Right forelimb (tissue), 1 donor: ENCODE measurements around the gene PERP.
"Not testable (repeated sequence)": the region's sequence is repeated elsewhere in the genome, so short reads cannot be mapped to it uniquely, and the experiment has no call there.

Experiments used
- DNase-seq: peaks from one replicate; pipeline ENCODE4 v3.0.0-alpha.2; 2018

PERP gene

DNA sequence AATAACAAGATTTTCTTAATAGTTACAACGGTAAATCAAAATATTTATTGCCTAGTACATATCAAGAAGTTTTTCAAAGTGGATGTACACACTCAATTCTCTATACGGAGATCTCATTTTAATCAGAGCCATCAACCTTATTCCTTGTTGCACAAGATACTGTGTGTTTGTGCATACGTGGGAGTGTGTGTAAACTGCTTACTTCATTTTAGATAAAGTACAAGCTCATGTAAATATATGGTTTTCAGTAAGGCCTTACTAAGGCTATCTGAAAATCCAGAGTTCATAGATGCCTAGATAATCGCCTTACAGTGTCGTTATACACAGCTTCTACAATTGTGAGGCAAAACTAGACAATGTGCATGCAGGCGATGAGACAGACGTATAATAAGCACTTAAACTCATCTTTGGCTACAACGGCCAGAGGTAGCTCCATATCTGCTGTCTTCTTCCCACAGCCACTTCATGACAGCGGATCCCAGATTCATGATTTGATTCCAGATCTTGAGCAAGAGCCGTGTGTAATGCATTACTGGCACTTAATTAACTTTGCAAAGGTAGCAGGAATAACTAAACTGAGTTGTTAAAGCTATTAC lies 2.5 kb downstream of the PERP start:
- no peak for DNase-seq

DNA sequence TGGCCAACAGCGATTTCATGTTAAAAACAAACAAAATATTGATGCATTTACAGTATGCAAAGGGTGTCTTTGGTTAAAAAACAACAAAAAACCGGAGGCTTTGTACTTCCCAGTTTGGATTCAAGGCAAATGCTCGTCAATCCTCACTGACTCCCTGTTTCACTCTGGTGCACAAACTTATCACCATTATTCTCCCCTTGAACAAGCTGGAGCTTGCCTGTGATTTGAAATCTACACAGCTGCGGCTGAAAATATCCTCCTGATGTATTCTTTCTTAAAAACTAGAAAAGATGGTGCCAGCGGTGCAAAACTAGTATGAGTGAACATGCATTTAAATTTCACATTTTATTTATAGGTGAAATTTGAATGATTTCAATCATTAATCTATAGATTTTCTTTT lies 3.3 kb downstream of the PERP start:
- DNase-seq = no peak

DNA sequence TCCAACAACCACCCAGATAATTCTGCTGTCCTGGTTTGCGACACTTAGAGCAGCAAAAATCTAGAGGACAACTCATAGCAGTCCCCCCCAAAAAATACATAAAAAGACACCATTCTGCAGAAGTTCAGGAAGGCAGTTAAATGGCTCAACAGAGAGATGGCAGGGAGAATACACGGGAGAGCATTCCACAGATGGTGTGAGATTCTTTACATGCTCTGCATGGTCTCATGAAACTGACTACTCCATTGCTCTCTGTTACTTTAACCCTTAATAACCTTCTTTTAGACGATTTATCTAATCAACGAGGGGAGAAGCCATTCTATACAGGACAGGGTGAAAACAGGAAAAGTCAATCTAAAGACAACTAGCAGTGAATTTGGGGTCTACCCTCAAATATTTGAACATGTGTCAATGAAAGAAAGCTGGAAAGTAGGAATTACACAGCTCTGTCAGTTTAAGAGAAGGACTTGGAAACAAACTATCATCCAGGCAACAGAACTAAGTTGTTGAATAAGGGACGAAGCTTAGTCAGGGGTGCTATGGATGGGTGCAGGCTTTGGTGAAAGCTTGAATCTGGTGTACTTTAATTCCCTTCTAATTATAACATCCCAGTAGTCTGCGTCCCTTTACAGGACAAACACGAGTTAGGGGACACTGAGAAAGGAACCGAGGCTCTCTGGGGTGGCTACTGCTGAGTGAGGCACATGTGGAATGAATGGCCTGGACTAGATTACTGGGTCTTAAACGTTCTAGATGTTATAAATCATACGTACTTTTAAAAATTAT lies 5.1 kb downstream of the PERP start:
- no peak for DNase-seq

DNA sequence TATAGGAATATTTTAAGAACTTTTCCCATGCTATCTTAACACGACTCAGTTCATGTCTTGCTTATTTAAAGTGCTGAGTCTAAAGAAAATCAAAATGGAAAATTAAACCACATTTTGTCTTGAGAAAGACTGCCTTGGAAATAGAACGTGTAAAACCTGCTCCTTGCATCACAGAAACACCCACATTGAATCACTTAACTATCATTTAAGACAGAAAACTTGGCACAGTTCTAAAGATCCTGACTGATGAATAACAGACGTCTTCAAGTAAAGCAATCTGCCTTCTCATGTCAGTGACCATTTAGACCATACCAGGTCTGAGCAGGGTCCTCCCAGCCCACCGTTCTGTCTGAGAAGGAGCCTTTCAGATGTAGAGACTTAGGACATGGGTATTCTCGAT lies 7.4 kb downstream of the PERP start:
- no peak for DNase-seq

DNA sequence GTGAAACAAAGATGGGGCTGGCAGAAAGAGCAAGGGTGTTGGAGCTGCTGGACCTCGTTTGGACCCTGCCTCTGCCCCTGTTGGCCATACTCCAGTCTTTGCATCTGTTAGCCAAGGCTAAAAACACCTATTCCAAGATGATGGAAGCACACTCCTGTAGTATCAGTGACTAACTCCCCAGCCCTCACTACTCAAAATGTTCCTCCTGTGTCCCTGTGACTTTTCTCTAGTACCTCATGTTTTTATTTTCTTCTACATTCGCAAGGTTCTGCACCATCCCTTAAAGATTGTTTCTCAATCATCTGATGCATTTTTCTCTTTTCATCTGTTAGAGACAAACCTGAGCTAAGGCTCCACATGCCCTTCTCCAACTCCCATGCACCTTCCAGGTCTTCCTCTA lies 8.9 kb downstream of the PERP start:
- DNase-seq = no peak

DNA sequence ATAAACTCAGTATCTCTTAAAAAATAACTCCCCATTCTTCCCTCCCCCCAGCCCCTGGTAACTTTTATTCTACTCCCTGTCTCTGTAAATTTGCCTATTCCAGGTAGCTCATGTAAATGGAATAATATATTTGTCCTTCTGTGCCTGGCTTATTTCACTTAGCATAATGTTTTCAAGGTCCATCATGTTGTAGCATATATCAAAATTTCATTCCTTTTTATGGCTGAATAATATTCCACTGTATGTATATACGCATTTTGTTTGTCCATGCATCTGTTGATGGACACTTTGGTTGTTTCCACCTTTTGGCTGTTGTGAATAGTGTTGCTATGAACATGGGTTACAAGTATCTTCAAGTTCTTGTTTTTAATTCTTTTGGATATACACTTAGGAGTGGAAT lies 13.0 kb downstream of the PERP start:
- no peak for DNase-seq

DNA sequence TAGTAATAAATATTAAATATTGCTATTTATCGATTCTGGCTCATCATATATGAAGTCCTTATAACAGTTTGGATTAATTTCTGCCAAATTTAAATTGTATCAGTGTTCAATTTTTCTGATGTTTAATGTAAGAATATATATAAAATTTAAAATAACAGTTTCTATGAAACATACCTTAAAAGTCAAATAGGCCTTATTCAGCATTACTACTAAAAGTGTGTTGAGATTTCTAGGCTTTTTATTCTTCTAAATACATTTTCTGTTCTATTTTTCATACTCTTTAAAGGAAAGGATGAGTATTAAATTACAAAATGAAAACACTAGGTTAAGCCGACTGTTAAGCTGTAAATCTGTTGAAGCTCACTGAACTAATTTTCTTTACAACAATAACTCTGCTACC lies 13.6 kb downstream of the PERP start:
- no peak for DNase-seq

DNA sequence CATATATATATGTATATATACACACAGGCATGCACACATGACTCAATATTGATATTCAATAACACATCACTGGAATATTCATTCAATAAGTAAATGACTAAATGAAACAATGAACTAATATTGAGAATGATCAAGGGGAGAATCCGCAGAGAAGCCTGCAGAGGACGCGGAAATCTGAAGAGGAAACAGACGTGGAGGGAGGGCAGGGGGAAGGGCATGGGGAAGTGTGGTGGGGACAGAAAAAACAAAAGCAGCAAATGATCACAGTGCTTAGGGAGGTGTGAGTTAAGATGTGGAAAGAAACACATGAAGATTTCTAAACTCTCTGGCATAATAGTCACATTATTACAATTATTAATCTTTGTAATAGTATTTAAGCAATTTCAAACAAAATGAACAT lies 14.5 kb downstream of the PERP start:
- no peak for DNase-seq

DNA sequence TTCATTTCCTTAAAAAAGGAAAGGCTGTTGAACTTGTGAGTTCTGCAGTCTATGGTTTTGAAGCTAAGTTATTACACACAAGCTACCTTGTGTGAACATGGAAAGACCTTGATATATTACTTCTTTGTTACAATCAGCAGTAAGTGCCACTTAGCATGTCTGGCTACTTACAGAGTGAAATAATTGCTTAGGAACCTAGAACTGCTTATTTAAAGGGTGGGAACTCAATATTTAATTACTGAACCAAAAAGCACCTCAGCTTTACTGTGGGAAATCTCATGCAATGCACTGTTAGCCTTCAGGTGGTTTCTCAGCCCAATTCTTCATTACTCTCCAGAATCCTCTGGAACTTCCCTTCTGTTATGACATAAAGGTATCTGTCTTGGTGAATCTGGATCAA lies 17.9 kb downstream of the PERP start:
- DNase-seq = no peak

DNA sequence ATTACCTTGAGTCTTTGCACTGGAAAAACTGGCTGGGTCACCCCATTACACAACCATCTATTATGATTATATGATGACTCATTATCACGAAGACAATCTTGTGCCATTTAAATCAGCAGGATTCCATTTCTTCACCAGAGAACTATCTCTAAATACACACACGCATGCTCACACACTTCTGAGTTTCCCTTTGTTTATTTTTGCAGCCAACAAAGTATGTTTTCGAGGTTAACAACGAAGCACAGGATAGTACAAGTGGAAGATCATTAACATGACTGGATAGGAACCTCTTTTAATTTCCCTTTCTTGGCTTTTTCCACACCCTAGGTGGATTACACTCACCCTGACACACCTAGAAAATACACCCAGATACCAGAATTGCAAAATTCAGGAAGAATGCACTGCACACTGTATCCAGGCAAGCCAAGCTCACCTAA lies 18.9 kb downstream of the PERP start:
- no peak for DNase-seq

DNA sequence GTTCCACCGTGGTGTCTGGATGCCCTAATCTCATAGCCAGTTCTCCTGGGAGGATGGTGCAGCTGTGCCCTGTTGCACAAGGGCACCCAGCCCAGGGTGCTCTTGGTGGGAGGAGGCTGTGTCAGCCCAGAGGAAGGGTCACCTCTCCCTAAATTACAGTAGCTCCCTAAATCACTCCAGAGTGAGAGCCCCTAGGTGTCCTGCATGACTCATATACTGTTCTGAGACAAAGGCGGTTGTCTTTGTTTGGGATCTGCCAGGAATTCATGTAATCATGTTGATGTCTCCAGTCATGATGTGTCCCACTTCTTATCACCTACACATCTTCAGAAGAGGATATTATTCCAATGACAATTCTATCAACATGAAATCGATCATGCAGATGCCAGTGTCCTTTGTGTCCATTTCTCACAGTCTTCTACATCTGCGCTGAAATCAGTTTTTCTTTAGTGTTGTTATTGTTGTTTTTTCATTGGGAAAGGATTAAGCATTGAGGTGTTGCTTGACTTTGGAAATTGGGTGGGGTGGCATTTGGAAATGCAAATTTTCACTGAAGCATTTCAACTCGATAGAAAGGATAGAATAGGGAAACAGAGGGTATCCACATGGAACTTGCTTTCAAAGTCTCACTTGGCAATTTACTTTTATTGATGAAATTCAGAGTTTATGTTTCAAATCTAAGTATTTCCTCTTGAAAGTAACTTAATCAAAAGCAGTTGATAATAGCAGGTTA lies 19.5 kb downstream of the PERP start:
- no peak for DNase-seq

DNA sequence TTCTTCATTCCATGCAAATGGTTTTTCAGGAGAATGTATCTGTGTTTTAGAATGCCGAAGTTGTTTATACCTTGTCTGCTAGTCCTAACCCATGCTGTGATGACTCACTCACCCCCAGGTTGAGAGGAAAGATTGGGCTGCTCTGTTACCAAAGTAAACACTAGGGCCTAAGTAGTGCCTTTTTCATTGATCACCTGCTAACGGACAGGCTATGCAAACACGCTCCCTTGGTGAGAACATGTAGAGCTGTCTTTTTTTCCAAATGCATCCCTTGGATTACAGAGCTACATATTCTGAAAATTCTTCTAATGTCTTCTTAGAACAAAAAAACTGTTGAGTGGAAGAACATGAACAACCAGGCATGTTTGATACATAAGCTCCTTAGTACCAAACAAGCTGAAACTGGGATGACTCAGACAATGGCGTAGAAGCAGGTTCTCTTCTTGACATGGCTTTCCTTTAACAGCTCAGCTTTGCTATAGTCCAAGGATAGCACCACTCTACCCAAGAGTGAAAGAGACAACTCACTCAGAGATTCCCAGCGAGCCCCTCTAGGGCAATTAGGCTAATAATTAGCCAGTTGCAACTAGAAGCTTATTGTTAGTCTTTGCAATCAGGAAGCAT lies 20.5 kb downstream of the PERP start:
- DNase-seq = no peak

DNA sequence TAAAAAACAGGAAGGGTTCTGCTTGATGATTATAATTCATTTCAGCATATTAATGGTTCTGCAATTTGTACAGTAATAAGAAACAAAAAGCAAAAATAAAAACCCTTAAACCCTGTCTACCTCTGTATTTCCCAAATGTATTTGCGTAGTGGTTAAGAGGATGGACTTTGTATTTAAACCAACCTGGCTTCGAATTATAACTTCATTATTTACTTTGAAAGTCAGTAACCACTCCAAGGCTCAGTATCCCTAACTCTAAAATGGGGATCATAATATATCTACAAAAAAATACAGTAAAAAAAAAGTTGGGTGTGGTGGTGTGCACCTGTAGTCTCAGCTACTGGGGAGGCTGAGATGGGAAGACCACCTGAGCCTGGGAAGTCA lies 21.4 kb downstream of the PERP start:
- DNase-seq = no peak

DNA sequence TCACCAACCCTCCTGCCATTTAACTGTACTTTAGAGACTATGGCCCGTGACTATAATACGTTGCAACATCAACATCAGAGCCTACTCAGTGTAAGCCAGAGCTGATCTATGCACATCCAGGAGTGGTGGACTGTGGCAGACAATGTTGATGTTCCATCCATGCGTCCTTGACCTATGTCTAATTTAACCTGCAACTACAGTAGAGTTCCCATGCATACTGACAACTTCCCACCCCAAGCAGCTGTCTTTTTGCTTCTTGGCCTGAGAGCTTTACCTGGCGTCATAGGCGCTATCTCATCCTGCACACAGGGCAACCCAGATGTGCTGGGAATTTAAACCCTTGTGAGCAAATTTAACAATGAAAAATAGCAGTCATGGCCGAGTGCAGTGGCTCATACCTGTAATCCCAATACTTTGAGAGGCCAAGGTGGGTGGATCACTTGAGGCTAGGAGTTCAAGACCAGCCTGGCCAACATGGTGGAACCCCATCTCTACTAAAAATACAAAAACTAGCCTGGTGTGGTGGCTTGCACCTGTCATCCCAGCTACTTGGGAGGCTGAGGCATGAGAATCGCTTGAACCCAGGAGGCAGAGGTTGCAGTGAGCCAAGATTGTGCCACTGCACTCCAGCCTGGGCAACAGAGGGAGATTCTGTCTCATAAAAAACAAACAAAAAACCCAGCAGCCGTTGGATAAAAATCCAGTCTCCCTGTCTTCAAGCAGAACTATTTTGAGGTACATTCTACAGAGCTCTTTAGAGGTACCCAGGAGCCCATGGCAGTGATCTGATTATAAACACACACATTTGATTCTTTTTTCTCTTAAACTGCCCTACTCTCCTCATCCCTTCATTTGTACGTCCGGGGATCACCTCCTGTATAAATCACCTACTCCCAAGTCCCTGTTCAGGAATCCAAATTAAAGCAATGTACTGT lies 22.0 kb downstream of the PERP start:
- no peak for DNase-seq

DNA sequence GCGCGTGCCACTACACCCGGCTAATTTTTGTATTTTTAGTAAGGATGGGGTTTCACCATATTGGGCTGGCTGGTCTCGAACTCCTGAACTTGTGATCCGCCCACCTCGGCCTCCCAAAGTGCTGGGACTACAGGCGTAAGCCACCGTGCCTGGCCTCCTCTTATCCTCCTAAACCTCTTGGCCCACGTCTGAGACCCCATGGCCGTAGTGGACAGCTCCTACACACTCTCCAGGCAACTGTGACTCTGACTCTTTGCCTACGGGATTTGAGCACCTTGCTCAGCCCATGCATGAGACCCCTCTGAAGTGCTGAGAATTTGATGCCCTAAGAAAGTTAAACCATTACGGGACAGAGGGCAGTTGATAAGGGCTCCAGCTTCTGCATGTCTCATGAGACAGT lies 25.0 kb downstream of the PERP start:
- no peak for DNase-seq

DNA sequence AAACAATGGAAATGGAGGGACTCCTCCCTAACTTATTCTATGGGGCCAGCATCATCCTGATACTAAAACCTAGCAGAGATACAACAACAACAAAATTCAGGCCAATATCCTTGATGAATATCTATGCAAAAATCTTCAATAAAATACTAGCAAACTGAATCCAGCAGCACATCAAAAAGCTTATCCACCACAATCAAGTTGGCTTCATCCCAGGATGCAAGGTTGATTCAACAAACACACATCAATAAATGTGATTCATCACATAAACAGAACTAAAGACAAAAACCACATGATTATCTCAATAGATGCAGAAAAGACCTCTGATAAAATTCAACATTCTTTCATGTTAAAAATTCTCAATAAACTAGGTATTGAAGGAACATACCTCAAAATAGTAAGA lies 27.7 kb downstream of the PERP start:
- DNase-seq = not testable (repeated sequence)

DNA sequence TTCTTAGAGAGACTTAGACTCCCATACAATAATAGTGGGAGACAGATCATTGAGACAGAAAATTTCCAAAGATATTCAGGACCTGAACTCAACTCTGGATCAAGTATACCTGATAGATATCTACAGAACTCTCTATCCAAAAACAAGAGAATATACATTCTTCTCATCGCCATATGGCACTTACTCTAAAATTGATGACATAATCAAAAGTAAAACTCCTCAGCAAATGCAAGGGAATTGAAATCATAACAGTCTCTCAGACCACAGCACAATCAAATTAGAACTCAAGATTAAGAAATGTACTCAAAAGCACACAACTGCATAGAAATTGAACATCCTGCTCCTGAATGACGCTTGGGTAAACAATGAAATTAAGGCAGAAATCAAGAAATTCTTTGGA lies 28.7 kb downstream of the PERP start:
- DNase-seq = no peak

DNA sequence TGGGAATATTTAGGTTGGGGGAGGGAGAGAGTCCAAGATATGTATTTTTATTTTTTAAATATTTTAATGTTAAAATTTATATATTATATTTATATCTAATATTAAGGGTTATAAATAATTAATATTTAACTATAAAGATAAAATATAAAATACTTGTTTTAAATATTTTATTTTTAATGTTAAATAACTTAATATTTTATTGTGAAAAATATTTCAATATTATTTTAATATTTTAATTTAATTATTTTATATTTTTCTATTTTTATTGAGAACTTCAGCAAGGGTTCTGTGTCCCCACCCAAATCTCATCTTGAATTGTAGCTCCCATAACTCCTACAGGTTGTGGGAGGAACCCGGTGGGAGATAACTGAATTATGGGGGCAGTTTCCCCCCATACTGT lies 34.0 kb downstream of the PERP start:
- DNase-seq = no peak

DNA sequence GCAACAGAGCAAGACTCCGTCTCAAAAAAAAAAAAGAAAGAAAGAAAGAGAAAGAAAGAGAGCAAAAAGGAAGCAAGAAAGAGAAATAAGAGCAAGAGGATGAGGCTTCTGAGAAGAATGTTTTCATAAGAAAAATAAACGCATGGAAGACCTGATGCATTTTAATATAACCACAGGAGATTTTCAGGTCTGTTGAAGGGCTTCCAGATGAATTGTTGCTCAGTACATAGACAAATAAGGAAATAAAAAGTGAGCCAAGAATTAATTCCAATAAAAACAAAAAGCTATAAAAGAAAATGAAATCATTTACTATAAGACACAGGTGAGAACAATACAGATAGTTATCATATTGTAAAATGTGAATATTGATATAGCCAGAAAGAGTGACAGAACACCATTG lies 43.5 kb downstream of the PERP start:
- DNase-seq = no peak

DNA sequence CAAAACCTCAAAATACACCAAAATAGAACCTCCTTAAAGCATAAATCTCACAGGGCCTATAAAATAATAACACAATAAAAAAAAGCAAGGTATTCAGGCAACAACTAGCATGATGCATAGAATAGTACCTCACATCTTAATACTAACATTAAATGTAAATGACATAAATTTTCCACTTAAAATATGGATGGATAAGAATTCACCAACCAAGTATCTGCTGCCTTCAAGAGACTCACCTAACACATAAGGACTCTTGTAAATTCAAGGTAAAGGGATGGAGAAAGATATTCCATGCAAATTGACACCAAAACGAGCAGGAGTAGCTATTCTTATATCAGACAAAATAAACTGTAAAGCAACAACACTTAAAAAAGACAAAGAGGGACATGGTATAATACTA lies 52.2 kb downstream of the PERP start:
- DNase-seq = no peak

DNA sequence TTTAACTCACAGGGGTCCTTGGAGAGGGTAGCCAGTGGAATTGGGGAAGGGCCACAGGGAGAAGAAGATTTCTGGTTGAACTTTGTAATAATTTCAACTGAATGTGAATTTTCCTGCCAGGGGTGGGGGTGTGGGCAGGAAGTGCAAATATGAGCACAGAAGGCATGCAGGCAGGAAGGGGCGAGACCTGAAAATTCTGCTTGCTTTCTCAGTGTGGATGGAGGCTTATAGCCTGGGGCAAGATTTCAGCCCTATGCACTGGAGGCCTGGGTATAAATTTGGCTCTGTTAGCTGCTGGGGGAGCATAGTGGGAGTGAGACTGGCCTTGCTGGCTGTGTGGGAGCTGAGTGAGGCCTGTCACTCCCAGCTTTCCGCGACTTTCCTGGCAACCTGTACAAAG lies 54.4 kb downstream of the PERP start:
- no peak for DNase-seq

DNA sequence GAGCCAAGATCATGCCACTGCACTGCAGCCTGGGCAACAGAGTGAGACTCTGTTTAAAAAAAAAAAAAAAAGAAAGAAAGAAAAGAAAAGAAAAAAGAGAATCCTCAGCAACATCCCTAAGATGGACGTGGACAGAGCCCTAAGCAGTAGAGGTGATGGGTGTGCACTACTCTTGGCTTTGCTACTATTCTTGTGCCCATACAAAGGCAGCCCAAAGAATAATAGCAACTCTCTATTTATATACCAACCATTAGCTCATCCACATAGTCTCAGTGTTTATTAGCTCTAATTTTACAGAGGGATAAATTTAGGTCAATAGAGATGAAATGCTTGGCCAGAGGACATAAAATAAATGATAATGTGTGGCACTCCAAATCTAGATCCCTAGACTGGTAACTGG lies 62.2 kb downstream of the PERP start:
- DNase-seq = no peak

DNA sequence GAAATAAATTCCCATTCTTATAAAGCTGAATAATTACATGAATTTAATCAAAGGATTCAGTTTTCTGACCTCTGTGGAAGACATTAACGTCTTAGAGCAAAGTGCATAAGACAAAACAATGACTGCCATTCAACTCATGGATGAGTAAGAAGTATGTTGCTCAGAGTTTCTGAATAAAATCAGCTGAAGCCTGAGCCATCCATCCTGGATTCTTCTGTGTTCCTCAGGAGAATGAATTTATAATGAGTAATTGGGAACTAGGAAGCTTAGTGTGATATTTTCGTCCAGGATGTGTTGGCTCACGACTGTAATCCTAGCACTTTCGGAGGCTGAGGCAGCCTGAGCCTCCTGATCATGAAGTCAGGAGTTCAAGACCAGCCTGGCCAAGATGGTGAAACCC lies 62.8 kb downstream of the PERP start:
- DNase-seq = no peak
